ENCODE data around the gene HSPB7.

DNA sequence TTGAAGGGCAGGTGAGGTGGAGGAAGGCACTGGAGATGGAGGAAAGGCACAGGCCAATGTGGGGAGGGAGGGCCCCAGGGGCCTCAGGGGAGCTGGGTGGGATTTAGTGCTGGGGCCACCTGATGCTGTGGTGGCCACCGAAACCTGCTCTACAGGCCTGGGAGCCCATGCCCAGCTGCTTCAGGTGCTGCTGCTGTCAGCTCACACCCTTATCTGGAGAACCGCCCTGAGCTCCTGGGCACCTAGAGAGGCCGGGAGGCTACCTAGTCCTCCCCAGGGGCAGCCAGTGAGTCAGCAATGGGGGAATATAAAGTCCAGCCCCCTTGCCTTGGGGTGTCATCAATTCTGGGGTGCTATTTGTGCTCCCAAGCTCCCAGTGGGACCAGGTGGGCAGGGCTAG is 43.4 kb upstream of the HSPB7 start:
- TF ChIP-seq OSR2 (tag by site-specific recombination; IDR thresholded peaks at IDR 0.05) (no peak), ZNF138 (tag by site-specific recombination; IDR thresholded peaks at IDR 0.05; ENCODE audit: borderline replicate concordance) (no peak), KLF9 (tag by site-specific recombination; IDR thresholded peaks at IDR 0.05; ENCODE audit: low read depth) (no peak), YY1 (tag by site-specific recombination; IDR thresholded peaks at IDR 0.05) (no peak), ZNF530 (tag by site-specific recombination; IDR thresholded peaks at IDR 0.05; ENCODE audit: low read depth) (no peak), ZNF274 (IDR thresholded peaks at IDR 0.05; ENCODE audit: low read length) (no peak), ZNF274 (tag by site-specific recombination; IDR thresholded peaks at IDR 0.05; ENCODE audit: borderline replicate concordance) (no peak), ZNF24 (tag by site-specific recombination; IDR thresholded peaks at IDR 0.05) (no peak), ZNF184 (tag by site-specific recombination; IDR thresholded peaks at IDR 0.05) (no peak), ZNF571 (tag by site-specific recombination; IDR thresholded peaks at IDR 0.05) (no peak), ZNF140 (tag by site-specific recombination; IDR thresholded peaks at IDR 0.05) (no peak)
- TF ChIP-seq, protein P1, sequence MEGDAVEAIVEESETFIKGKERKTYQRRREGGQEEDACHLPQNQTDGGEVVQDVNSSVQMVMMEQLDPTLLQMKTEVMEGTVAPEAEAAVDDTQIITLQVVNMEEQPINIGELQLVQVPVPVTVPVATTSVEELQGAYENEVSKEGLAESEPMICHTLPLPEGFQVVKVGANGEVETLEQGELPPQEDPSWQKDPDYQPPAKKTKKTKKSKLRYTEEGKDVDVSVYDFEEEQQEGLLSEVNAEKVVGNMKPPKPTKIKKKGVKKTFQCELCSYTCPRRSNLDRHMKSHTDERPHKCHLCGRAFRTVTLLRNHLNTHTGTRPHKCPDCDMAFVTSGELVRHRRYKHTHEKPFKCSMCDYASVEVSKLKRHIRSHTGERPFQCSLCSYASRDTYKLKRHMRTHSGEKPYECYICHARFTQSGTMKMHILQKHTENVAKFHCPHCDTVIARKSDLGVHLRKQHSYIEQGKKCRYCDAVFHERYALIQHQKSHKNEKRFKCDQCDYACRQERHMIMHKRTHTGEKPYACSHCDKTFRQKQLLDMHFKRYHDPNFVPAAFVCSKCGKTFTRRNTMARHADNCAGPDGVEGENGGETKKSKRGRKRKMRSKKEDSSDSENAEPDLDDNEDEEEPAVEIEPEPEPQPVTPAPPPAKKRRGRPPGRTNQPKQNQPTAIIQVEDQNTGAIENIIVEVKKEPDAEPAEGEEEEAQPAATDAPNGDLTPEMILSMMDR (tag by site-specific recombination; IDR thresholded peaks at IDR 0.05): no peak
- TF ChIP-seq, protein P2, sequence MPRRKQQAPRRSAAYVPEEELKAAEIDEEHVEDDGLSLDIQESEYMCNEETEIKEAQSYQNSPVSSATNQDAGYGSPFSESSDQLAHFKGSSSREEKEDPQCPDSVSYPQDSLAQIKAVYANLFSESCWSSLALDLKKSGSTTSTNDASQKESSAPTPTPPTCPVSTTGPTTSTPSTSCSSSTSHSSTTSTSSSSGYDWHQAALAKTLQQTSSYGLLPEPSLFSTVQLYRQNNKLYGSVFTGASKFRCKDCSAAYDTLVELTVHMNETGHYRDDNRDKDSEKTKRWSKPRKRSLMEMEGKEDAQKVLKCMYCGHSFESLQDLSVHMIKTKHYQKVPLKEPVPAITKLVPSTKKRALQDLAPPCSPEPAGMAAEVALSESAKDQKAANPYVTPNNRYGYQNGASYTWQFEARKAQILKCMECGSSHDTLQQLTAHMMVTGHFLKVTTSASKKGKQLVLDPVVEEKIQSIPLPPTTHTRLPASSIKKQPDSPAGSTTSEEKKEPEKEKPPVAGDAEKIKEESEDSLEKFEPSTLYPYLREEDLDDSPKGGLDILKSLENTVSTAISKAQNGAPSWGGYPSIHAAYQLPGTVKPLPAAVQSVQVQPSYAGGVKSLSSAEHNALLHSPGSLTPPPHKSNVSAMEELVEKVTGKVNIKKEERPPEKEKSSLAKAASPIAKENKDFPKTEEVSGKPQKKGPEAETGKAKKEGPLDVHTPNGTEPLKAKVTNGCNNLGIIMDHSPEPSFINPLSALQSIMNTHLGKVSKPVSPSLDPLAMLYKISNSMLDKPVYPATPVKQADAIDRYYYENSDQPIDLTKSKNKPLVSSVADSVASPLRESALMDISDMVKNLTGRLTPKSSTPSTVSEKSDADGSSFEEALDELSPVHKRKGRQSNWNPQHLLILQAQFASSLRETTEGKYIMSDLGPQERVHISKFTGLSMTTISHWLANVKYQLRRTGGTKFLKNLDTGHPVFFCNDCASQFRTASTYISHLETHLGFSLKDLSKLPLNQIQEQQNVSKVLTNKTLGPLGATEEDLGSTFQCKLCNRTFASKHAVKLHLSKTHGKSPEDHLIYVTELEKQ (tag by site-specific recombination; IDR thresholded peaks at IDR 0.05; ENCODE audit: borderline replicate concordance): no peak
- TF ChIP-seq, protein P3, sequence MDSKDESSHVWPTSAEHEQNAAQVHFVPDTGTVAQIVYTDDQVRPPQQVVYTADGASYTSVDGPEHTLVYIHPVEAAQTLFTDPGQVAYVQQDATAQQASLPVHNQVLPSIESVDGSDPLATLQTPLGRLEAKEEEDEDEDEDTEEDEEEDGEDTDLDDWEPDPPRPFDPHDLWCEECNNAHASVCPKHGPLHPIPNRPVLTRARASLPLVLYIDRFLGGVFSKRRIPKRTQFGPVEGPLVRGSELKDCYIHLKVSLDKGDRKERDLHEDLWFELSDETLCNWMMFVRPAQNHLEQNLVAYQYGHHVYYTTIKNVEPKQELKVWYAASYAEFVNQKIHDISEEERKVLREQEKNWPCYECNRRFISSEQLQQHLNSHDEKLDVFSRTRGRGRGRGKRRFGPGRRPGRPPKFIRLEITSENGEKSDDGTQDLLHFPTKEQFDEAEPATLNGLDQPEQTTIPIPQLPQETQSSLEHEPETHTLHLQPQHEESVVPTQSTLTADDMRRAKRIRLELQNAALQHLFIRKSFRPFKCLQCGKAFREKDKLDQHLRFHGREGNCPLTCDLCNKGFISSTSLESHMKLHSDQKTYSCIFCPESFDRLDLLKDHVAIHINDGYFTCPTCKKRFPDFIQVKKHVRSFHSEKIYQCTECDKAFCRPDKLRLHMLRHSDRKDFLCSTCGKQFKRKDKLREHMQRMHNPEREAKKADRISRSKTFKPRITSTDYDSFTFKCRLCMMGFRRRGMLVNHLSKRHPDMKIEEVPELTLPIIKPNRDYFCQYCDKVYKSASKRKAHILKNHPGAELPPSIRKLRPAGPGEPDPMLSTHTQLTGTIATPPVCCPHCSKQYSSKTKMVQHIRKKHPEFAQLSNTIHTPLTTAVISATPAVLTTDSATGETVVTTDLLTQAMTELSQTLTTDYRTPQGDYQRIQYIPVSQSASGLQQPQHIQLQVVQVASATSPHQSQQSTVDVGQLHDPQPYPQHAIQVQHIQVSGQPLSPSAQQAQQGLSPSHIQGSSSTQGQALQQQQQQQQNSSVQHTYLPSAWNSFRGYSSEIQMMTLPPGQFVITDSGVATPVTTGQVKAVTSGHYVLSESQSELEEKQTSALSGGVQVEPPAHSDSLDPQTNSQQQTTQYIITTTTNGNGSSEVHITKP (tag by site-specific recombination; IDR thresholded peaks at IDR 0.05): no peak
- TF ChIP-seq, protein P4, sequence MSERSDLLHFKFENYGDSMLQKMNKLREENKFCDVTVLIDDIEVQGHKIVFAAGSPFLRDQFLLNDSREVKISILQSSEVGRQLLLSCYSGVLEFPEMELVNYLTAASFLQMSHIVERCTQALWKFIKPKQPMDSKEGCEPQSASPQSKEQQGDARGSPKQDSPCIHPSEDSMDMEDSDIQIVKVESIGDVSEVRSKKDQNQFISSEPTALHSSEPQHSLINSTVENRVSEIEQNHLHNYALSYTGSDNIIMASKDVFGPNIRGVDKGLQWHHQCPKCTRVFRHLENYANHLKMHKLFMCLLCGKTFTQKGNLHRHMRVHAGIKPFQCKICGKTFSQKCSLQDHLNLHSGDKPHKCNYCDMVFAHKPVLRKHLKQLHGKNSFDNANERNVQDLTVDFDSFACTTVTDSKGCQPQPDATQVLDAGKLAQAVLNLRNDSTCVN (tag by site-specific recombination; optimal IDR thresholded peaks at IDR 0.05): no peak

Data from HEK293 (cell line).